Upper lobe of right lung (tissue), 1 donor: ENCODE data around the gene CALML4. TPM values are rescaled to one million over a fixed set of nuclear protein-coding genes. Genes with fewer than 3 reads are reported as not detected.

ENCODE experiments used
- ATAC-seq: fragments of 200-7000 bp; cut with Tn5 transposase; one replicate; pipeline ENCODE4 v1.9.1; 2020; ENCODE audit warnings: mild to moderate bottlenecking, moderate library complexity
- DNase-seq: peaks from one replicate; pipeline ENCODE4 v3.0.0-alpha.2; 2020
- H3K27ac ChIP-seq: fragments of 200-600 bp; one replicate; pipeline ENCODE4 v1.8.0; 2022
- H3K27me3 ChIP-seq: fragments of 200-600 bp; one replicate; pipeline ENCODE4 v1.8.0; 2022; ENCODE audit warnings: mild to moderate bottlenecking
- H3K36me3 ChIP-seq: fragments of 200-600 bp; one replicate; pipeline ENCODE4 v1.8.0; 2022
- H3K4me1 ChIP-seq: fragments of 200-600 bp; one replicate; pipeline ENCODE4 v1.8.0; 2022
- H3K4me3 ChIP-seq: fragments of 200-600 bp; one replicate; pipeline ENCODE4 v1.8.0; 2022; ENCODE audit warnings: mild to moderate bottlenecking
- H3K9me3 ChIP-seq: fragments of 200-600 bp; one replicate; pipeline ENCODE4 v1.8.0; 2022
- intact Hi-C: fragments of 100-400 bp; cut with DNase I; formaldehyde crosslinking; loops from one replicate; pipeline ENCODE4 v1.11.0; 2022
- total RNA-seq: library from RNA; stranded (reverse); fragmentation: NEBNext Ultra II Directional; extraction: Animal tissue kit (Norgen Biotek cat#: 25700); gene quantifications from one replicate; pipeline ENCODE4 v1.2.1, GENCODE V29; 2021
- TF ChIP-seq, protein P1 (sequence below): fragments of 200-600 bp; IDR thresholded peaks from one replicate; pipeline ENCODE4 v1.8.0; 2022; ENCODE audit warnings: antibody characterized with exemption
- donor health status: DM: no; HTN: yes; CAD: no; lungs with severe emphysema.

The CALML4 gene
- total RNA-seq, 1 donor from 2014 or later = 4.5 TPM

DNA sequence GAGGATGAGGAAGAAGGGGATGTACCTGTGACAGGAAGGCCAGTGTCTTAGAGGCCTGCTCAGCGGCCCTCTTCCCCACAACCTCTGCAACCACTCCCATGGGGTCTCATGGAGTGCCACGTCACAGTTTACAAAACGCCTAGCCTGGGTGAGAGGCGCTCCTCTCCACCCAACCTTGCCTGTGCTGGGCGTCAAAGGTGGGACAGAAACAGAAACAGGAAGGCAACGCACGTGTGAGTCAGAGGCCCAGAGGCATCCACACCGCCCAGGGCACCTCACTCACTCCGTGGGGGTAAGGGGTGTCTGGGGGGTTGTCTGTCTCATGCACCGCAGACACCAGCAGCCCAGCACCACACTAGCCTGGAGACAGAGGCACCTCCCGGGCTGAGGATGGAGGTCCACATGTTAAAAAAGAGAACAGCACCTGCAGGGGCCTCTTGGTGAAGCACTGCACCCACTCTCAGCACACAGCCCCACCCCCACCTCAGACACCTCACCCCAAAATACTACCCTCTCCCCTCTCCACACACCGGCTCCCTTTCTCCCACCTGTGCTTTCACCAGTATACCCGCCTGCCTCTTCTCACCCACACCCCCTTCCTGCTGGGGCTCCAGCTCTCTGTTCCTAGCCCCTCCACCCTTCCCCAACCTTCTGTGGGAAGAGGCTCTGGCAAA is 4.7 kb upstream of the CALML4 start:
- DNase-seq = no peak
- TF ChIP-seq, protein P1, sequence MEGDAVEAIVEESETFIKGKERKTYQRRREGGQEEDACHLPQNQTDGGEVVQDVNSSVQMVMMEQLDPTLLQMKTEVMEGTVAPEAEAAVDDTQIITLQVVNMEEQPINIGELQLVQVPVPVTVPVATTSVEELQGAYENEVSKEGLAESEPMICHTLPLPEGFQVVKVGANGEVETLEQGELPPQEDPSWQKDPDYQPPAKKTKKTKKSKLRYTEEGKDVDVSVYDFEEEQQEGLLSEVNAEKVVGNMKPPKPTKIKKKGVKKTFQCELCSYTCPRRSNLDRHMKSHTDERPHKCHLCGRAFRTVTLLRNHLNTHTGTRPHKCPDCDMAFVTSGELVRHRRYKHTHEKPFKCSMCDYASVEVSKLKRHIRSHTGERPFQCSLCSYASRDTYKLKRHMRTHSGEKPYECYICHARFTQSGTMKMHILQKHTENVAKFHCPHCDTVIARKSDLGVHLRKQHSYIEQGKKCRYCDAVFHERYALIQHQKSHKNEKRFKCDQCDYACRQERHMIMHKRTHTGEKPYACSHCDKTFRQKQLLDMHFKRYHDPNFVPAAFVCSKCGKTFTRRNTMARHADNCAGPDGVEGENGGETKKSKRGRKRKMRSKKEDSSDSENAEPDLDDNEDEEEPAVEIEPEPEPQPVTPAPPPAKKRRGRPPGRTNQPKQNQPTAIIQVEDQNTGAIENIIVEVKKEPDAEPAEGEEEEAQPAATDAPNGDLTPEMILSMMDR = no peak

GRCh38 chr15:68209272-68209671 is 4.1 kb upstream of the CALML4 start:
- TF ChIP-seq, protein P1 = no peak

More for the DNA sequence above, 4.7 kb upstream of the CALML4 start:
- Histone ChIP-seq H3K9me3 (no peaks in the 10 kb centered on the region), H3K27me3 (no peaks in the 10 kb centered on the region), H3K4me1 (peaks cover 22% of the 10 kb centered on the region), H3K4me3 (no peak overlapping the region), H3K27ac (no peak overlapping the region), H3K36me3 (no peaks in the 10 kb centered on the region)
- intact Hi-C loops = no loop called here
- no peak for ATAC-seq

GRCh38 chr15:68208636-68209240 is 3.6 kb upstream of the CALML4 start:
- Histone ChIP-seq H3K9me3 (no peaks in the 10 kb centered on the region), H3K36me3 (no peaks in the 10 kb centered on the region), H3K27ac (no peak overlapping the region), H3K4me1 (peaks cover 29% of the 10 kb centered on the region), H3K4me3 (no peak overlapping the region), H3K27me3 (no peaks in the 10 kb centered on the region)
- no peak for ATAC-seq
- no peak for DNase-seq
- TF ChIP-seq, protein P1 = no peak
- intact Hi-C loops = no loop called here

More at GRCh38 chr15:68209272-68209671, 4.1 kb upstream of the CALML4 start:
- ATAC-seq (no peak), DNase-seq (no peak)
- Histone ChIP-seq H3K9me3 (no peaks in the 10 kb centered on the region), H3K4me1 (peaks cover 28% of the 10 kb centered on the region), H3K36me3 (no peaks in the 10 kb centered on the region), H3K27me3 (no peaks in the 10 kb centered on the region), H3K4me3 (no peak overlapping the region), H3K27ac (no peak overlapping the region)
- intact Hi-C loops = no loop called here

- no peaks in the 10 kb centered on the region for H3K9me3 ChIP-seq
- DNase-seq = no peak
- peaks cover 29% of the 10 kb centered on the region for H3K4me1 ChIP-seq
- H3K4me3 ChIP-seq = no peak overlapping the region
- intact Hi-C loops = no loop called here
- H3K27ac ChIP-seq = no peak overlapping the region
- TF ChIP-seq, protein P1 = no peak
- no peaks in the 10 kb centered on the region for H3K36me3 ChIP-seq
- no peaks in the 10 kb centered on the region for H3K27me3 ChIP-seq
- ATAC-seq = no peak
These were observed 3.0 kb upstream of the CALML4 start for GRCh38 chr15:68208136-68208535.

DNA sequence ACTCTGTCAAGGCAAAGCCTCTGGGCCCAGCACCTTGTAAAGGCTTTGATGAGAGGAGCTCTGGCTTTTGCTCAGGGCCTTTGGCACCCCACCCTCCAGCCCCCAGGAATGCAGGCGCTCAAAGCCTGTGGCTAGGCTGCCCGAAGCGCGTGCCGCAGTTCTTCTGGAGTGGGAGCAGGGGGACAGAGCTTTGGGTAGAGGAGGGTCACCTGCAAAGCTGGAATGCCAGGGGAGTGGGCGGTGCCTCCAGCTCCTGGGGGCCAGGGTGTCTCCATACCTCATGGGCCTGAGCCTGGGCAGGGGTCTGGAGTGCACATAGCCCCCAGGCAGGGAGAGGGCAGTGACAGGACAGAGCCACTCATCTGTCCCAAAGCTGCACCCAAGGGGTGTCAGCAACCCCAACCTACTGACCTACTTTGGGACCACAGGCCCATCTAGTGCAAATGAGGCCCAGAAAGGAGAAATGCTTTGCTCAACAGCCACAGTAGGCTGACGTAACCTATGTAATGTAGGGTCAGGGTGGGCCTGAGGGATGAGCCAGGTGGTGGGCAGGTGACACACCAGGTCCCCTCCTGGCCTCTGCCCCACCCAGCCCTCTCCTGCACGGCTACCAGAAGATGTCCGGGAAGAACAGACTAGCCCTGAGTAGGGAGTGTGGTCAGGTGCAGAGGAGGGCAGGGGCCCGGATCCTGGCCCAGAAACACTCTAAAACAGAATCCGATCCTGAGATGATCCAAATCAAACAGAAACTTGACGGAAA is 2.2 kb upstream of the CALML4 start:
- Histone ChIP-seq H3K4me3 (no peak overlapping the region), H3K27me3 (no peaks in the 10 kb centered on the region), H3K27ac (no peak overlapping the region), H3K36me3 (no peaks in the 10 kb centered on the region), H3K4me1 (peaks cover 29% of the 10 kb centered on the region), H3K9me3 (no peaks in the 10 kb centered on the region)
- TF ChIP-seq, protein P1 = no peak
- intact Hi-C loops = no loop called here
- DNase-seq (no peak), ATAC-seq (no peak)
